ENCODE data around the gene PMEPA1.

The PMEPA1 gene

GRCh38 chr20:57693002-57693582 is 16.7 kb downstream of the PMEPA1 start:
- Histone ChIP-seq H3K27me3 (ENCODE audit: control insufficient read depth, insufficient read depth, low read length) (no peaks in the 10 kb centered on the region), H3K4me3 (ENCODE audit: low read depth, low read length) (no peak overlapping the region), H3K9ac (no peak overlapping the region), H3K27ac (no peak overlapping the region), H3K9me3 (ENCODE audit: control insufficient read depth, low read length) (no peaks in the 10 kb centered on the region), H3K79me2 (no peaks in the 10 kb centered on the region), H2AFZ (no peak overlapping the region), H3K4me2 (ENCODE audit: low read length) (no peak overlapping the region), H3K4me1 (peaks cover 2% of the 10 kb centered on the region), H3K36me3 (ENCODE audit: control insufficient read depth, insufficient read depth, low read length) (no peaks in the 10 kb centered on the region)
- TF ChIP-seq, protein P1, sequence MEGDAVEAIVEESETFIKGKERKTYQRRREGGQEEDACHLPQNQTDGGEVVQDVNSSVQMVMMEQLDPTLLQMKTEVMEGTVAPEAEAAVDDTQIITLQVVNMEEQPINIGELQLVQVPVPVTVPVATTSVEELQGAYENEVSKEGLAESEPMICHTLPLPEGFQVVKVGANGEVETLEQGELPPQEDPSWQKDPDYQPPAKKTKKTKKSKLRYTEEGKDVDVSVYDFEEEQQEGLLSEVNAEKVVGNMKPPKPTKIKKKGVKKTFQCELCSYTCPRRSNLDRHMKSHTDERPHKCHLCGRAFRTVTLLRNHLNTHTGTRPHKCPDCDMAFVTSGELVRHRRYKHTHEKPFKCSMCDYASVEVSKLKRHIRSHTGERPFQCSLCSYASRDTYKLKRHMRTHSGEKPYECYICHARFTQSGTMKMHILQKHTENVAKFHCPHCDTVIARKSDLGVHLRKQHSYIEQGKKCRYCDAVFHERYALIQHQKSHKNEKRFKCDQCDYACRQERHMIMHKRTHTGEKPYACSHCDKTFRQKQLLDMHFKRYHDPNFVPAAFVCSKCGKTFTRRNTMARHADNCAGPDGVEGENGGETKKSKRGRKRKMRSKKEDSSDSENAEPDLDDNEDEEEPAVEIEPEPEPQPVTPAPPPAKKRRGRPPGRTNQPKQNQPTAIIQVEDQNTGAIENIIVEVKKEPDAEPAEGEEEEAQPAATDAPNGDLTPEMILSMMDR (IDR thresholded peaks at IDR 0.05) = peak; percentile 49

DNA sequence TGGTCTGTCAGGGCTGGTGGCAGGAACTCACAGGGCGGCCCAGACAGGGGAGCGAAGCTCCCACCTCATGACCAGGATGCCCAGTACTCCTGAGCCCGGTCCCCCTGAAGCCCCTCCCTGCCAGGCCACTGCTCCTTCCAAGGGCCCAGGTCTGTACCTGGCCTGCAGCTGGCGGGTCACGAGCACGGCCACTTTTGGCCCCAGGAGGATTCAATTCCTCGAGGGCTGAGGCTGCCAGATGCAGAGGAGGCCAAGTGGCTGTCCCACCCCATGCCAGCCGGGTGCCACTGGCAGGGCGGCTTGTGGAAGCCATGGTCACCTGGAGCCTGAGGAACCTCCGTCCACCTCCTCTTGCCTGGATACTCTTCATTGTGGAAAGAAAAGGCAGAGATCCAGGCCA is 17.4 kb downstream of the PMEPA1 start:
- Histone ChIP-seq H2AFZ (no peak overlapping the region), H3K9me3 (ENCODE audit: control insufficient read depth, low read length) (no peaks in the 10 kb centered on the region), H3K4me1 (peaks cover 2% of the 10 kb centered on the region), H3K79me2 (no peaks in the 10 kb centered on the region), H3K27me3 (ENCODE audit: control insufficient read depth, insufficient read depth, low read length) (no peaks in the 10 kb centered on the region), H3K27ac (no peak overlapping the region), H3K9ac (no peak overlapping the region), H3K4me2 (ENCODE audit: low read length) (no peak overlapping the region), H3K4me3 (ENCODE audit: low read depth, low read length) (no peak overlapping the region), H3K36me3 (ENCODE audit: control insufficient read depth, insufficient read depth, low read length) (no peaks in the 10 kb centered on the region)
- TF ChIP-seq, protein P1 (IDR thresholded peaks at IDR 0.05) = no peak

DNA sequence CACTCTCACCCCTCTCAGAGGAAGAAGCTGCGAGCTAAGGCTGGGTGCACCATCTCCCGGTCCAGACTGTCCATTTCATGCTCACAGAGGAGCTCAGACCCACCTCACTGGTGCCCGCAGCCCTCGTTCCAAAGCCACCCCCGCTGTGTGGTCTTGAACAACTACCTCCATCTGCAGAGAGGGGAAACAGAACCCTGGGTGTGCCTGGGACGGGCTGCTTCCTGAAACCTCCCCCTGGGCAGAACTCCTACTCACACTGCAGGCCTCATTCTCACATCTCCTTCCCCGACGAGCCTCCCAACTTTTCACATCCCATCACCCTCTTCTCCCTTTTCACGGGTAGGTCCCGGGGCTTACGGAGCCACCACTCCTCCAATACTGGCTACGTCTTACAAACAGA is 18.1 kb downstream of the PMEPA1 start:
- H3K36me3 ChIP-seq (ENCODE audit: control insufficient read depth, insufficient read depth, low read length) = no peaks in the 10 kb centered on the region
- H3K4me1 ChIP-seq = peaks cover 2% of the 10 kb centered on the region
- H3K27me3 ChIP-seq (ENCODE audit: control insufficient read depth, insufficient read depth, low read length) = no peaks in the 10 kb centered on the region
- no peaks in the 10 kb centered on the region for H3K79me2 ChIP-seq
- H3K27ac ChIP-seq = no peak overlapping the region
- no peak overlapping the region for H3K4me2 ChIP-seq (ENCODE audit: low read length)
- H2AFZ ChIP-seq = no peak overlapping the region
- no peak overlapping the region for H3K9ac ChIP-seq
- TF ChIP-seq, protein P1 (IDR thresholded peaks at IDR 0.05) = no peak
- H3K9me3 ChIP-seq (ENCODE audit: control insufficient read depth, low read length) = no peaks in the 10 kb centered on the region
- H3K4me3 ChIP-seq (ENCODE audit: low read depth, low read length) = no peak overlapping the region

- H3K27ac ChIP-seq = no peak overlapping the region
- no peak overlapping the region for H3K4me3 ChIP-seq (ENCODE audit: low read depth, low read length)
- H3K36me3 ChIP-seq (ENCODE audit: control insufficient read depth, insufficient read depth, low read length) = no peaks in the 10 kb centered on the region
- no peak overlapping the region for H2AFZ ChIP-seq
- H3K9ac ChIP-seq = no peak overlapping the region
- H3K79me2 ChIP-seq = no peaks in the 10 kb centered on the region
- H3K4me2 ChIP-seq (ENCODE audit: low read length) = no peak overlapping the region
- TF ChIP-seq, protein P1 (IDR thresholded peaks at IDR 0.05) = no peak
- H3K9me3 ChIP-seq (ENCODE audit: control insufficient read depth, low read length) = no peaks in the 10 kb centered on the region
- H3K27me3 ChIP-seq (ENCODE audit: control insufficient read depth, insufficient read depth, low read length) = no peaks in the 10 kb centered on the region
- peaks cover 2% of the 10 kb centered on the region for H3K4me1 ChIP-seq
Measured at GRCh38 chr20:57690525-57690924, 19.3 kb downstream of the PMEPA1 start.

DNA sequence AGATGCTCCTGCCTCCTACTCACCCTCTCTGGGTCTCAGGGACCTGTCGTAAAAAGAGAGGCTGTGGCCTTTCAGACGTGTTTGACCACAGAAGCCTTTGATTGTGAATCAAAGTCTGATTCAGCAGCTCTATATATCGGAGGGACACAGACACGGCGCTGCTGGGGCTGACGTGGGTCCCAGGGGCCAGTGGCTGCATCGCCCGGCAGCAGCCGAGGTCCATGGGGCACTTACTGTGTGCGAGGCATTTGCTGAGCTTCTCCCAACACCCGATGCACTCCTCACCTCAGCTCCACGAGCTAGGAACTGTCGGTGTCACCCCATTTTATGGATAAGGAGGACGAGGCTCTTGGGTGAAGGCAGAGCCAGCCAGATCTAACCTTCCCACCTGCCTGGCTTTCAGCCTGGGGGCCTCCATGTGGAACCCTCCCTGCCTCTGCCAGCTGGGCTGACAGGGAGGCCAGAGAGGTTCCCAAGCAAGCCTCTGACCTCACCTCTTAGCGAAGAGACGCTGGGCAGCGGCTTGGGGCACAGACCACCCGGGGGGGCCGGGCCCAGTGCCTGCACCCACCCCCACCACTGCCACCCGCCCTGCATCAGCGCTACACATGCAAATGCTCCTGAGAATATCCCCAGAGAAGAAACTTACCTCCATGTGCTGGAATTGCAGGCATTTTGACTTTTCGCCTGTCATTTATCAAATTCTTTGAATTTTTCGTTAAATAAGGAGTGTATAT is 19.9 kb downstream of the PMEPA1 start:
- H3K27ac ChIP-seq = no peak overlapping the region
- TF ChIP-seq, protein P1 (IDR thresholded peaks at IDR 0.05) = no peak
- no peak overlapping the region for H3K9ac ChIP-seq
- H3K4me3 ChIP-seq (ENCODE audit: low read depth, low read length) = no peak overlapping the region
- peaks cover 2% of the 10 kb centered on the region for H3K4me1 ChIP-seq
- H3K79me2 ChIP-seq = no peaks in the 10 kb centered on the region
- H2AFZ ChIP-seq = no peak overlapping the region
- H3K27me3 ChIP-seq (ENCODE audit: control insufficient read depth, insufficient read depth, low read length) = no peaks in the 10 kb centered on the region
- no peak overlapping the region for H3K4me2 ChIP-seq (ENCODE audit: low read length)
- no peaks in the 10 kb centered on the region for H3K36me3 ChIP-seq (ENCODE audit: control insufficient read depth, insufficient read depth, low read length)
- H3K9me3 ChIP-seq (ENCODE audit: control insufficient read depth, low read length) = no peaks in the 10 kb centered on the region
